PFSK-1 (cell line): ENCODE data around the gene LIPF.

Source experiments
- FOXP2 ChIP-seq: optimal IDR thresholded peaks from 2 replicates; pipeline ENCODE3; 2011; ENCODE audit warnings: borderline replicate concordance, control low read depth, inconsistent platforms; ENCODE audit not compliant: insufficient read depth; ENCODE audit errors: extremely low read length, extremely low read depth
- POLR2AphosphoS5 ChIP-seq: IDR thresholded peaks from 2 replicates; pipeline ENCODE4 v1.6.1; 2012; ENCODE audit warnings: low read depth, mild to moderate bottlenecking, control low read depth, low read length, moderate library complexity
- SIN3A ChIP-seq: IDR thresholded peaks from 2 replicates; pipeline ENCODE4 v1.6.1; 2012; ENCODE audit warnings: mild to moderate bottlenecking, low read length, moderate library complexity, borderline replicate concordance; ENCODE audit not compliant: insufficient read depth
- TAF1 ChIP-seq: IDR thresholded peaks from 2 replicates; pipeline ENCODE4 v1.6.1; 2012; ENCODE audit warnings: low read length, control low read depth, borderline replicate concordance; ENCODE audit not compliant: insufficient read depth
- TF ChIP-seq, protein P1 (sequence below), 2 experiments: IDR thresholded peaks; 2 replicates each; pipeline versions ENCODE4 v1.6.1 to v1.8.0; 2011 to 2012; ENCODE audit warnings: low read depth in 2 of 2, low read length in 2 of 2, control low read depth in 1 of 2, inconsistent platforms in 1 of 2, mild to moderate bottlenecking in 1 of 2, moderate library complexity in 1 of 2; ENCODE audit not compliant: insufficient read depth in 1 of 2

Gene LIPF

DNA sequence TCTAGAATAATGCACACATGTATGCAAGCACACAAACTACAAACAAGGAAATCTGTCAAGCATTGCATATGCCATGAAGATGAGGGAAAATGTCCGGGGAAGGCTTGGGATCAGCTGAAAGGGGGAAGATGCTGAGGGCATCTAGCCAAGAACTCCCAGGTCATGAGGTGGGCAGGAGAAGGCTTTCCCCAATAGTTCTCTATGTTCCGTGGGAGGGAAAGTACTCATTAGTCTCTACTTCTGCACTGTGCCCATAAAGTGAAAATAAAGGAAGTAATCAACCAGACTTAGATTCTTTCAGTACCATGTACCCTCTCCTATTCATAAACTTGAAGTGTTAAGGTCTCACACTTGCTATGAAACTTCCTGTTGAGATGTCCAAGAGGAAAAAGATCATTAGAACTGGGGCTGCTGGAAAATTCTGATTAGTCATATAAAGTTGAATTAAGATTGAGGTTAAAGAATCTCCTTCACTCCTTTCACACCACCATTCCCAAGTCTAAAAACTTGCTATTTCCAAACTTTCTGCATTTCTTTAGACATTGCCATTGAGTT lies 17.1 kb upstream of the LIPF start:
- TF ChIP-seq TAF1, result no peak
- TF ChIP-seq FOXP2, result no peak
- TF ChIP-seq, protein P1, sequence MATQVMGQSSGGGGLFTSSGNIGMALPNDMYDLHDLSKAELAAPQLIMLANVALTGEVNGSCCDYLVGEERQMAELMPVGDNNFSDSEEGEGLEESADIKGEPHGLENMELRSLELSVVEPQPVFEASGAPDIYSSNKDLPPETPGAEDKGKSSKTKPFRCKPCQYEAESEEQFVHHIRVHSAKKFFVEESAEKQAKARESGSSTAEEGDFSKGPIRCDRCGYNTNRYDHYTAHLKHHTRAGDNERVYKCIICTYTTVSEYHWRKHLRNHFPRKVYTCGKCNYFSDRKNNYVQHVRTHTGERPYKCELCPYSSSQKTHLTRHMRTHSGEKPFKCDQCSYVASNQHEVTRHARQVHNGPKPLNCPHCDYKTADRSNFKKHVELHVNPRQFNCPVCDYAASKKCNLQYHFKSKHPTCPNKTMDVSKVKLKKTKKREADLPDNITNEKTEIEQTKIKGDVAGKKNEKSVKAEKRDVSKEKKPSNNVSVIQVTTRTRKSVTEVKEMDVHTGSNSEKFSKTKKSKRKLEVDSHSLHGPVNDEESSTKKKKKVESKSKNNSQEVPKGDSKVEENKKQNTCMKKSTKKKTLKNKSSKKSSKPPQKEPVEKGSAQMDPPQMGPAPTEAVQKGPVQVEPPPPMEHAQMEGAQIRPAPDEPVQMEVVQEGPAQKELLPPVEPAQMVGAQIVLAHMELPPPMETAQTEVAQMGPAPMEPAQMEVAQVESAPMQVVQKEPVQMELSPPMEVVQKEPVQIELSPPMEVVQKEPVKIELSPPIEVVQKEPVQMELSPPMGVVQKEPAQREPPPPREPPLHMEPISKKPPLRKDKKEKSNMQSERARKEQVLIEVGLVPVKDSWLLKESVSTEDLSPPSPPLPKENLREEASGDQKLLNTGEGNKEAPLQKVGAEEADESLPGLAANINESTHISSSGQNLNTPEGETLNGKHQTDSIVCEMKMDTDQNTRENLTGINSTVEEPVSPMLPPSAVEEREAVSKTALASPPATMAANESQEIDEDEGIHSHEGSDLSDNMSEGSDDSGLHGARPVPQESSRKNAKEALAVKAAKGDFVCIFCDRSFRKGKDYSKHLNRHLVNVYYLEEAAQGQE (IDR thresholded peaks at IDR 0.05; ENCODE audit: insufficient read depth in 1 of 2, low read depth in 2 of 2, low read length in 2 of 2), result no peak
- TF ChIP-seq POLR2AphosphoS5, result no peak
- TF ChIP-seq SIN3A, result no peak

DNA sequence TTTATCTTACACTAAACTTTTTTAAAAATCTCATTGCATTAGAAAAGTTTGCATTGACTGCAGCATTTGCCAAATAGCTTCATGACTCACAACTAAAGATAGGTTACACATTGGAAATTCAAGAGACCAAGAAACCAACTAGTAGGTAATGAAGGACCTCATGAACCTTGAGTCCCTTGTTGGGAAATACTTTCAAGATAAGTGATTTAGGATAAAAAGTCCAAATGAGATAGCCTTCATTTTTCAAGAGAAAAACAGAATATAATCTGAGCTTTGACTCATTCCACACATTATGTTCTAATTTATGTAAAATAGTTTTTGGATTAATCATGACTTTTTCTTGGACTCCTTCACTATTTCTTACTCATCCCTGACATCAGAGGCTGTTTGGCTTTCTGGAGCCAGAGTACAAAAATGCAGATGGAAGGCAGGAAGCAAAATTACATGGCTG lies 13.1 kb upstream of the LIPF start:
- no peak for TF ChIP-seq POLR2AphosphoS5

DNA sequence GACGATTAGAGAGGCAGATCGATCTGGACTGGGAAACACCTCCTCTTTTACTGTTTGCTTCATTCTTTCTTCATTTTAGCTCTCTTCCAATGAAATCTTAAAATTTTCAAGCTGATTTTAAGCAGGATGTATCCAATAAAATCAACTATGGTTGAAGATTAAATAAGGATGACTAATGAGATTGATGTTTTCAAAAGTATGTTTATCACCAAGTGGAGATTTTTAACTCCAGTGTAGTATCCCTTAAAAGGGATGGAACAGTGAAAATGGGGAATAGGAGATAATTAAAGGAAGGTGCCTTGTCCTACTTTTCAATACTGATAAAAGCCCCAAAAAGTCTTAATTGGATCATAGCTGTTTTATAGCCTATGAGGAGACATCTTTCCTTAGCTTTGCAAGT lies 11.6 kb upstream of the LIPF start:
- no peak for TF ChIP-seq POLR2AphosphoS5

GRCh38 chr10:88657901-88658300 lies 6.3 kb upstream of the LIPF start:
- TF ChIP-seq TAF1 (no peak), FOXP2 (no peak), SIN3A (no peak), POLR2AphosphoS5 (no peak)
- TF ChIP-seq, protein P1 (IDR thresholded peaks at IDR 0.05; ENCODE audit: insufficient read depth in 1 of 2, low read depth in 2 of 2, low read length in 2 of 2), result no peak

GRCh38 chr10:88659725-88660597 lies 4.3 kb upstream of the LIPF start:
- no peak for TF ChIP-seq FOXP2
- no peak for TF ChIP-seq SIN3A
- no peak for TF ChIP-seq TAF1
- TF ChIP-seq, protein P1 (IDR thresholded peaks at IDR 0.05; ENCODE audit: insufficient read depth in 1 of 2, low read depth in 2 of 2, low read length in 2 of 2), result no peak

DNA sequence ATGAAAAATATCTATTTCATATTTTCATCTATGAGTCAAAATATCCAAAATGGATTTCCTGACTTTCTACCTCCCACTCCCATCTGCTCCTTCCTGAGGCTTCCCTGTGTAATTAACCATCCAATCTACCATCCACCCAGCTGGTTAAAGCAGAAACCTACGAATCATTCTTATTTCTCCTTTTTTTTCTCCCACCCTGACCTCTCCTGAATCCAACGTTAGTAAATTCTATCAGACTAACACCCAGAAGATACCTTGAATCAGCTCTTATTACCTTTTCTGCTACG lies 3.7 kb upstream of the LIPF start:
- no peak for TF ChIP-seq POLR2AphosphoS5
- TF ChIP-seq SIN3A, result no peak
- TF ChIP-seq, protein P1 (IDR thresholded peaks at IDR 0.05; ENCODE audit: insufficient read depth in 1 of 2, low read depth in 2 of 2, low read length in 2 of 2), result no peak
- TF ChIP-seq FOXP2, result no peak
- no peak for TF ChIP-seq TAF1
